Measurements from ENCODE around the gene PRR3. TPM values are rescaled to one million over a fixed set of nuclear protein-coding genes. Genes with fewer than 3 reads are reported as not detected.

Gene PRR3
- total RNA-seq, 1 donor from 2014 or later, result 11.0 TPM

GRCh38 chr6:30570740-30571074 lies 13.6 kb downstream of the PRR3 start:
- Mint-ChIP-seq H3K27ac (ENCODE audit: unreplicated experiment) (peak overlapping the region; percentile 80), H3K9me3 (ENCODE audit: unreplicated experiment) (no peaks in the 10 kb centered on the region), H3K36me3 (ENCODE audit: low read depth, unreplicated experiment) (no peaks in the 10 kb centered on the region), H3K4me1 (ENCODE audit: low read depth, unreplicated experiment) (peaks cover 20% of the 10 kb centered on the region), H3K27me3 (ENCODE audit: low read depth, unreplicated experiment) (no peaks in the 10 kb centered on the region), H3K4me3 (ENCODE audit: unreplicated experiment) (peak overlapping the region; percentile 99)
- TF ChIP-seq EZH2 (IDR thresholded peaks at IDR 0.05; ENCODE audit: insufficient read depth, low read length), result no peak
- TF ChIP-seq, protein P1, sequence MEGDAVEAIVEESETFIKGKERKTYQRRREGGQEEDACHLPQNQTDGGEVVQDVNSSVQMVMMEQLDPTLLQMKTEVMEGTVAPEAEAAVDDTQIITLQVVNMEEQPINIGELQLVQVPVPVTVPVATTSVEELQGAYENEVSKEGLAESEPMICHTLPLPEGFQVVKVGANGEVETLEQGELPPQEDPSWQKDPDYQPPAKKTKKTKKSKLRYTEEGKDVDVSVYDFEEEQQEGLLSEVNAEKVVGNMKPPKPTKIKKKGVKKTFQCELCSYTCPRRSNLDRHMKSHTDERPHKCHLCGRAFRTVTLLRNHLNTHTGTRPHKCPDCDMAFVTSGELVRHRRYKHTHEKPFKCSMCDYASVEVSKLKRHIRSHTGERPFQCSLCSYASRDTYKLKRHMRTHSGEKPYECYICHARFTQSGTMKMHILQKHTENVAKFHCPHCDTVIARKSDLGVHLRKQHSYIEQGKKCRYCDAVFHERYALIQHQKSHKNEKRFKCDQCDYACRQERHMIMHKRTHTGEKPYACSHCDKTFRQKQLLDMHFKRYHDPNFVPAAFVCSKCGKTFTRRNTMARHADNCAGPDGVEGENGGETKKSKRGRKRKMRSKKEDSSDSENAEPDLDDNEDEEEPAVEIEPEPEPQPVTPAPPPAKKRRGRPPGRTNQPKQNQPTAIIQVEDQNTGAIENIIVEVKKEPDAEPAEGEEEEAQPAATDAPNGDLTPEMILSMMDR (IDR thresholded peaks at IDR 0.05; ENCODE audit: insufficient read depth, low read depth, low read length), result no peak
- Histone ChIP-seq H3K4me2 (ENCODE audit: low read length) (peak overlapping the region; percentile 99), H3K4me1 (ENCODE audit: insufficient read depth, low read length) (peaks cover 16% of the 10 kb centered on the region), H3K27ac (ENCODE audit: low read depth, low read length) (peak overlapping the region; percentile 96), H3K9me3 (ENCODE audit: insufficient read depth, low read depth, low read length) (no peaks in the 10 kb centered on the region), H2AFZ (ENCODE audit: low read depth, low read length) (peak overlapping the region; percentile 98), H3K79me2 (ENCODE audit: insufficient read depth, low read length) (peaks cover 44% of the 10 kb centered on the region), H4K20me1 (ENCODE audit: insufficient read depth, low read length) (peaks cover 38% of the 10 kb centered on the region), H3K27me3 (ENCODE audit: insufficient read depth, low read length) (no peaks in the 10 kb centered on the region), H3K4me3 (ENCODE audit: insufficient read depth, low read depth, low read length) (peak overlapping the region; percentile 91), H3K9ac (ENCODE audit: low read length) (peak overlapping the region; percentile 95), H3K36me3 (ENCODE audit: insufficient read depth, low read length) (no peaks in the 10 kb centered on the region)
- DNase-seq (ENCODE audit: low read depth), result no peak
- no peak for FAIRE-seq

GRCh38 chr6:30571075-30571761 lies 14.1 kb downstream of the PRR3 start, which contains the start of gene ABCF1:
Gene ABCF1 (plus strand): TSS chr6:30571442. CDS start chr6:30571488, 46 bp downstream.
- FAIRE-seq, result no peak
- H4K20me1 ChIP-seq (ENCODE audit: insufficient read depth, low read length), result peaks cover 41% of the 10 kb centered on the region
- Mint-ChIP-seq H3K27ac (ENCODE audit: unreplicated experiment) (peak within 1 kb of the TSS; percentile 94), H3K4me1 (ENCODE audit: low read depth, unreplicated experiment) (peaks cover 20% of the 10 kb centered on the region), H3K36me3 (ENCODE audit: low read depth, unreplicated experiment) (no peaks in the 10 kb centered on the region), H3K4me3 (ENCODE audit: unreplicated experiment) (peak within 1 kb of the TSS; percentile 99), H3K9me3 (ENCODE audit: unreplicated experiment) (no peaks in the 10 kb centered on the region), H3K27me3 (ENCODE audit: low read depth, unreplicated experiment) (no peaks in the 10 kb centered on the region)
- peaks cover 16% of the 10 kb centered on the region for H3K4me1 ChIP-seq (ENCODE audit: insufficient read depth, low read length)
- DNase-seq (ENCODE audit: low read depth), result peak; percentile 83
- H3K27me3 ChIP-seq (ENCODE audit: insufficient read depth, low read length), result no peaks in the 10 kb centered on the region
- H3K9me3 ChIP-seq (ENCODE audit: insufficient read depth, low read depth, low read length), result no peaks in the 10 kb centered on the region
- no peak for TF ChIP-seq EZH2 (IDR thresholded peaks at IDR 0.05; ENCODE audit: insufficient read depth, low read length)
- TF ChIP-seq, protein P1 (IDR thresholded peaks at IDR 0.05; ENCODE audit: insufficient read depth, low read depth, low read length), result no peak
- peak within 1 kb of the TSS; percentile 98 for H2AFZ ChIP-seq (ENCODE audit: low read depth, low read length)
- H3K4me2 ChIP-seq (ENCODE audit: low read length), result peak within 1 kb of the TSS; percentile 99
- peaks cover 49% of the 10 kb centered on the region for H3K79me2 ChIP-seq (ENCODE audit: insufficient read depth, low read length)
- H3K36me3 ChIP-seq (ENCODE audit: insufficient read depth, low read length), result no peaks in the 10 kb centered on the region
- peak within 1 kb of the TSS; percentile 91 for H3K4me3 ChIP-seq (ENCODE audit: insufficient read depth, low read depth, low read length)
- peak within 1 kb of the TSS; percentile 95 for H3K9ac ChIP-seq (ENCODE audit: low read length)
- peak within 1 kb of the TSS; percentile 96 for H3K27ac ChIP-seq (ENCODE audit: low read depth, low read length)

DNA sequence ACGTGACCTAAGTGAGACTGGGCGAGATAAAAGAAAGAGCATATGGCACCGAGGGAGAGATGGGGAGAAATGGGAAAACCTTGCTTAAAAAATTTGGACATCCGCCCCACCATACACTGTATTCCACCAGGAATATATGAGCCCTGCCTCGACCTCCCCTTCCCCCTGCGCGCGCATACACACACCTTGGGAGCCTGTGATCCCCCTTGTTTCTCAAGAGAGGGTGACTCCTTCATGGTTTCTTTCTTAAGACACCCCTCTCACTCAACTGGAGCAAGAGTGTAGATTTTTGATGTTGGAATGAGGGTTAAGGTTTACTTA lies 14.6 kb downstream of the PRR3 start:
- Histone ChIP-seq H3K9me3 (ENCODE audit: insufficient read depth, low read depth, low read length) (no peaks in the 10 kb centered on the region), H3K4me1 (ENCODE audit: insufficient read depth, low read length) (peaks cover 16% of the 10 kb centered on the region), H4K20me1 (ENCODE audit: insufficient read depth, low read length) (peaks cover 44% of the 10 kb centered on the region), H3K27me3 (ENCODE audit: insufficient read depth, low read length) (no peaks in the 10 kb centered on the region), H3K4me2 (ENCODE audit: low read length) (peak overlapping the region; percentile 99), H3K79me2 (ENCODE audit: insufficient read depth, low read length) (peaks cover 53% of the 10 kb centered on the region), H3K4me3 (ENCODE audit: insufficient read depth, low read depth, low read length) (peak overlapping the region; percentile 91), H3K9ac (ENCODE audit: low read length) (peak overlapping the region; percentile 95), H3K36me3 (ENCODE audit: insufficient read depth, low read length) (no peaks in the 10 kb centered on the region), H2AFZ (ENCODE audit: low read depth, low read length) (peak overlapping the region; percentile 98), H3K27ac (ENCODE audit: low read depth, low read length) (peak overlapping the region; percentile 96)
- Mint-ChIP-seq H3K27me3 (ENCODE audit: low read depth, unreplicated experiment) (no peaks in the 10 kb centered on the region), H3K27ac (ENCODE audit: unreplicated experiment) (peak overlapping the region; percentile 94), H3K9me3 (ENCODE audit: unreplicated experiment) (no peaks in the 10 kb centered on the region), H3K4me3 (ENCODE audit: unreplicated experiment) (peak overlapping the region; percentile 99), H3K36me3 (ENCODE audit: low read depth, unreplicated experiment) (no peaks in the 10 kb centered on the region), H3K4me1 (ENCODE audit: low read depth, unreplicated experiment) (peaks cover 20% of the 10 kb centered on the region)
- no peak for FAIRE-seq
- DNase-seq (ENCODE audit: low read depth), result no peak
- TF ChIP-seq, protein P1 (IDR thresholded peaks at IDR 0.05; ENCODE audit: insufficient read depth, low read depth, low read length), result no peak
- no peak for TF ChIP-seq EZH2 (IDR thresholded peaks at IDR 0.05; ENCODE audit: insufficient read depth, low read length)

Measured in astrocyte (in vitro differentiated cells and primary cell).